NCI-H82 treated with DMSO at 0.1 percent for 48 hours (cell line): ENCODE data around the gene E2F4.

ENCODE experiments used
- DNase-seq: peaks from one replicate; lab custom pipeline; 2025; ENCODE audit not compliant: unreplicated experiment; lab: John Stamatoyannopoulos, UW

Gene E2F4

DNA sequence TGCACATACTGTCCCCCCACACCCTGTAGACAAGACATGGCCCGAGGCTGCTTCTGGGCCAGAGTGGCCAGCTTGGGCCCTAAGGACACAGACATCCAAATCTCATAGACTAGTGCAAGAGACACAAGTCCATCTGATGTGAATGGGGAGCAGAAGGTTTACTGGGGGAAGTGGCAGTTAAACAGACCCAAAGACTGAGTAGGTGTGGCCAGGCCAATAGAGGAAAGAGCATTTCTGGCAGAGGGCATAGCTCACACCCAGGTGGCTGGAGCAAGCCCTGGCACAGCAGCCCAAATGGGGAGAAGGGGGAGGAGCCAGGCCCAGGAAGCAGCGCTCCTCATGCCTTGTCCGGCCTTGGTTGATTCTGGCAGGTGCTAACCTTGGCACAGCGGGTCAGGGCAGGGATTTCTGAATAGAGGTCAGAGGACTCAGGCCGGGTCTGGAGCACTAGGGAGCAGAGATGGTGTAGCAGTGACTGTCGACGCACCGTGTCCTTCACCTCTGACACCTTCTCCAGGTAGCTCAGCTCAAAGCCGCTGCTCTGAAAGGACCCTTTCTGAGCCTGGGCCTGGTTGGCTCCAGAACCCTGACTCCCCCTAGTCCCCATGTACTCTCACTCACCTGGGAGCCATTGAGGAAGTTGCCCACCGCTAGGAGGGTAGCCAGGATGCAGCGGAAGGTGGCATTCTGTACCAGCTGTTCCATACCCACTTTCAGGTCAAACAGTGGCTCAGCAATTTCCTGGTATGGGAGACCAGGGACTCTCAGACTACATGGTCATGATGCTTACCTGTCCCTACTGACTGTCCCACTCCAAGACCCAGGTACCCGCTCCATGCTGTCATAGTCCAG is 39.1 kb downstream of the E2F4 start:
- DNase-seq: no peak

DNA sequence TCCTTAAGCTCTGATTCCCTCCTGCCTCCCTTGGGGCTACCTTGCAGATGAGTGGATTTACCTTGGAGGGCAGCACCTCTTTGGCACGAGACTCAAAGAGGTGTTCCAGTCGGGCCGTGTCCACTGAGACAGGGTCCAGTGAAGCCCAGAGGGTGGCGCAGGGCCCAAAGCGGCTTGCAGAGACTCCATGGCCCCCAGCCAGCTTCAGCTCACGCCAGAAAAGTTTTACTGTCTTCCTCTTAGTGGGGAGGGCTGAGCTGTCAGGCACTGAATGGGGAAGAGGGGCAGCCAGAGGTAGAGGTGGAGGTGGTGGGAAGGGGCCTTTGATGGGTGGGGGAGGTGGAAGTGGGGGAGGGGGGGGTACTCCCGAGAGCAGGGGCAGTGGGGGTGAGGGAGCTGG is 41.6 kb downstream of the E2F4 start:
- no peak for DNase-seq

DNA sequence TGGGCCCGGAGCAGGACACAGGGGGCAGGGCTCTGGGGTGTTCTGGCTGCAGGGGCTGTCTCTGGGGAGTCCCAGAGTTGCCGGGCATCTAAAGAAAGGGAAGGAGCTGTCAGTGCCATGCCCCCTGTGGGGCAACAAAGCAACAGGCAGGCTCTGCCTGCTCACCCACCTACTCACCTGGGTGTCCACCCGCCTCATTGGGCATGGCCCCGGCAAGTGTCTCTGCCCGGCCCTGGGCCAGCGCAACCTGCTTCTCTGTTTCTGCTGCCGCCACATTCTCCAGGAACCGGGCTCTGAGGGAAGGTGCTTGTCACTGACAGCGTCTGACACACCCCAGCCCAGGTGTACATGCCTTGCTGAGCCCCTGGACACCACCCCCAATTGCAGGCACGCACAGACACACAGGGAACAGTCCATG is 42.2 kb downstream of the E2F4 start:
- no peak for DNase-seq

DNA sequence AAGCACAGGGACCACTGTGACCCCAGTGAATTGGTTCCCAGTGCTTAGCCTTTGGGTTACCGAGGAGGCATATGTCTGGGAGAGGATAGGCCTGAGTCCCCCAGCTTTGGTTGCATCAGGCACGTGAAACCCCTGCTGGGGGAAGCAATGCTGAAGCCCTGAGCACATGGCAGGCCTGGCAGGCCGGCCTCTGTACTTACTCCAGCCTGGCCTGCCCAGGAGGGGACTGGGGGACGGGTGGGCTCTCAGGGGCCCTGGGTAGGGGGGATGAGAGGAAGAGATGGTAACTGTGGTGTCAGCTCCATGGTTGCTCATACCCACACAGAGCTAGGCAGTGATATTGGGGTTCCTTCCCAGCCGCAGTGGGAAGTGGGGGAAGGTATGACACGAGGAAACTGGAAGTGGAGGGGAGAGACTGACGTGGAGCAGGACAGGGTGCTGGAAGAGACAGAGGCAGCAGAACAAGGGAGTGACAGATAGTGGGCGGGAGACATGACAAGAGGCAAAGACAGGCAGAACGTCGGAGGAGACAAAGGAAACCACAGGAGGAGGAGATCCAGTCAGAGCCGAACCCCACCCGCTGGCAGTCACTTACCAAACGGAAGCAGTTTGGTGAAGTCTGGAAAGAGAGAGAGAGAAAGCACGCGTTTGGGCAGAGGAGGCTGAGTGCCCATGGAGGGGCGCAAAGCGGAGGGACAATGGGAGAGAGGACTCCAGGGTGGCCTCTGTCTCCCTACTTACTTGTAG is 44.0 kb downstream of the E2F4 start:
- DNase-seq: no peak

GRCh38 chr16:67236563-67237395 is 44.8 kb downstream of the E2F4 start:
- no peak for DNase-seq

DNA sequence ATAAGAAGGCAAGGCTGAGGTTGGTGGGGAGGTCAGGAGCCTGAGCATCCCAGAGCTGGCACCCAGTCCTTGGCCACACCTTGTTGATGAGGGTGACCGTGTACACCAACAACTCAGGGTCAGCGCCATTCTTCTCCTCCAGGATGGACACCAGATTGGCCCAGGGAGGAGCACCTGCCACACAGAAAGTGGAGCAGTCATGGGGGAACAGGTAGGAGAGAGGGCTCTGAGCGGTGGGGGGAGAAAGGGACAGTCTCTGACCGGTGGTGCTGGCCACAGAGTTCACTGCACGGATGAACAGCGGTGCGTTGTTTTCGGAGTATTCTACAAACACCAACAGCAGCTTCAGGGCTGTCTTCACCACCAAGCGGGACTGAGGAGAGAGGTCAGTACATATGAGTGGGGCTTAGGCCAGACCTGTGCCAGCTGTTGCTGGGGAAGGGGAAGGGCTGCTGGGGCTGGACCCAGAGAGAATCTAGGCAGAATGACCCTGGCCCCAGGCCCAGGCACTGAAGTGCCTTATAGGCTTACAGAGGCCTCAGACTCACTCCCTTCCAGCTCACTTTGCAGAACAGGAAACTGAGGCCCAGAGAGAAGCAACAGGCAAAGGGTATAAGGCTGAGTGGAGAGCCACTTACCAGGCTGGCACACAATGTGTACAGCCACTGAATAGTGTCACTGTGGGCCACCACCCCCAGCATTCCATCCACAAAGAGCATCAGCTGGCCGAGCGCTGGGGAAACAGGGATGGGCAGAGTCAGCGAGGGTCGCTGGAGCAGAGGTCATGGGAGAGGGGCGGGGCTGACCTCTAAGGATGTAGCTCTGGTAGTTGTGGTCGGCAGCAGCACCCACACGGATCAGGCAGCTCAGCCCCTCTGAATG is 45.7 kb downstream of the E2F4 start:
- no peak for DNase-seq

GRCh38 chr16:67238278-67238575 is 46.3 kb downstream of the E2F4 start:
- DNase-seq: no peak

DNA sequence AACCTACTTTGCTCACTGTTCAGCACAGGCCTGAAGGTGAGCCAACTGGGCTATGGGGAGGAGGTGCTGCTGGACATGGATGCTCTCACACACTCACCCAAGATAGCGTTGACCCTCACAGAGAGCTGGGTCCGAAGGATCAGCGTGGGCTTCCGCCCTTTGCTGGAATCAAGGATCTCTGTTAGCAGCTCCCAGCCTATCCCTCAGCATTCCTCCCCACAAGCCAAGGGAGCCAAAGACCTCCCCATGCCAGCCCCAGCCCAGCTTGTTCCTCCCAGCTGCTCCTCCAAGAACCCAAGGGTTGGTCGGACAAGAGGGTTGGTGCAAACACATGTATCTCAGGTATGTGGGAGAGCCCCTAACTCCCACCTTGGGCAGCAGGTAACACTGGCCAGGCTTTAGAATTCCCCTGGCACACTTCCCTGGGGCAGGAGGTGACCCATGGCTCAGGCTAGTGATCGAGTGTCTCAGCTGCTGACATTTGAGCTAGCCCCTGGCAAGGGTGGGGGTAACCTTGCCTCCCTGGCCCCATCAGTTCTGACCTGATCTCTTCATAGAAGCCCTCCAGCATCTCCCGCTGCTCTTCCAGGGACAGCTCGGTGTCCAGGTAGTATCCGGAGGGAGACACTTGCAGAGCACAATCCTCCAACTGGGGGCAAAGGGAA is 47.0 kb downstream of the E2F4 start:
- no peak for DNase-seq

DNA sequence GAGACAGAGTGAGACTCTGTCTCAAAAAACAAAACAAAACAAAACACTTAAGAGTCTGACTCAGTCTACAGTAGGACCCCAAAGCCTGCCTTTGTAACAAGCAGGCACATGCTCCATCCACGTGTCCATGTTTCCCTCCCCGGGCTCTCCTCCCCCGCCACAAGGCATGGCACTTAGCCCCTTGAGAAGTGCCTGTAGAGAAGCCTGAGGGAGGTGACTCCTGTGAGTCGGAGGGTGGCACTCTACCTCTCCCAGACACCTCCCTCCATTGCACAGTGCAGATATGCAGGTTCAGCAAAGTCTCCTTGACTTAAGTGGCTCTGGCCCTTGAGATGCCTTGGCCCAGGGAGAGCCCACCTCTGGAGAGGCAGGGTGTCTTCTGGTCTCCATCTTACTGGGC is 48.6 kb downstream of the E2F4 start:
- DNase-seq: no peak

GRCh38 chr16:67241008-67241900 is 49.3 kb downstream of the E2F4 start:
- no peak for DNase-seq

DNA sequence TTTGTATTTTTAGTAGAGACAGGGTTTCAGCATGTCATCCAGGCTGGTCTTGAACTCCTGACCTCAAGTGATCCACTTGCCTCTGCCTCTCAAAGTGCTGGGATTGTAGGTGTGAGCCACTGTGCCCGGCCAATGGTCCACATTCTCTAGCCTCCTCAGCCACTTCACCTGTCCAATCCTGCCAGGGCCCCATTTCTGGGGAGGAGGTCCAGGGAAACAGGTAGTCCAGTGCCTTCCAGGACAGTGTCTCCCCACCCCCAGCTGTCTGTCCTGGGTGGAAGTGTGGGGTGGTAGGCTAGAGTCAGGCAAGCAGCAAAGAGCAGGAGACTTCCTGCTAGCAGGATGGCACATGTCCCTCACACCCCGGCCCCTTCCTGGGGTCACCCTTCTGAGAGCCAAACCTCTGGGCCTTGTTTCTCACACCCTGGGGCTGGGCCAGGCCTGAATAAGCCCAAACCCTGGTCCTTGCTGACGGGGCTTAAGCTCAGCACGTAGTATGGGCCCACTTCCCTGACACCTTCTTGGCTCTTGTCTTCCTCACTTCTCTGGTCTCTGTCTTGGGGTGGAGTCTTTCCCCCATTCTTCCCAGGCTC is 50.3 kb downstream of the E2F4 start:
- DNase-seq: no peak

- DNase-seq: no peak
These were observed 51.5 kb downstream of the E2F4 start for GRCh38 chr16:67243481-67243880.

DNA sequence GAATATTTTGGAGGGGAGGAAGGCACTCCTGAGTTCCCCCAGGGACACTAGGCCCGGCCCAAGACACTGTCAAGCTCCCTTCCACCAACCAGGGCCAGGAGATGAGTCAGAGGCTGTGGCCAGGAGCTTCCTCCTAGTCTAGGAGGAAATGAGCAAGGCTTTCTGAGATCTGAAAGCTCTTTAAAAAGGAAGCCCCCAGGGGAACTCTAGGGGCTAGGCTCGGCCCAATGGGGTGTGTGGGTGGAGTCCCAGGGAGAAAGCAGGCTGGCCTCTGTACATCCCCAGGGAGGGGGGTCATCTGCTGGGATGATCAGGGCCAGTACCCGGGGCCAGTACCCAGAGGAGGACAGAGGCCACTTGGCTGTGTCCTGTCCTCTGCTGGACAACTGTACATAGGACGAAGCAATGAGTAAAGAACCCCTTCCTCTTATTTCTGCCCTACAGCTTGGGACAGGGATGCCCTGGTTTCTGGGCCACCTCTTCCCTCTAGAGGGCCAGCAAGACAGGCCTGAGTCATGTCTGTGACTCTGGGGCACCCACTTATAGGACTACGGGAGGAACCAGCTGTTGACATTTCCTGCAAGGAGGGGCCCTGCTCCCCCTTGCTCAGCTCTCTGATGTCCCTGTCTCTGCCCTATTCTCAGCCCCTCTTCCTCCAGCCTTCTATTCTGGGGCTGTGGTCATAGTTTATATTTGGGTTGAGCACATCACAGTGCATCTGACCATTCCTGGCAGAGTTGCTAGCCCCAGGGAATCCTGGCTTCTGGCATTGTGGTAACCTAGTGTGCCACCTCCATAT is 52.6 kb downstream of the E2F4 start:
- DNase-seq: no peak

- DNase-seq: peak; percentile 17
These were observed 53.2 kb downstream of the E2F4 start for GRCh38 chr16:67245186-67245585.

DNA sequence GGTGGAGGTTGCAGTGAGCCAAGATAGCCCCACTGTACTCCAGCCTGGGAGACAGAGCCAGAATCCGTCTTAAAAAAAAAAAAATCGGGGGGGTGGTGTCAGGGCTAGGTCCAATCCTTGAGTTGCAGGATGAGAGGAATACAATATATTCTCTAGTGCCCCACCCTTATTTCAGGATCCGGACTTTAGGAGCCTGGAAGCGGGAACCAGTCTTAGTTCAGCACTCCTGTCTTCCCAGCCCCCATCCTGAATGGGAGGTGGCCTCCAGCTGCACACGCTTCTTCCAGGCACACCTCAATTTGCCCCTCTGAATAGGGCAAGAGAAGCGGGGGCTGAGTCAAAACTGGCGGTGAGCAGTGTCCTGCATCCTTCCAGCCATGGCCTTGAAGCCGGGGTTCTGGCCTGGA is 53.7 kb downstream of the E2F4 start:
- DNase-seq: no peak

GRCh38 chr16:67246081-67246755 is 54.3 kb downstream of the E2F4 start:
- peak; percentile 65 for DNase-seq

- DNase-seq: no peak
These were observed 54.8 kb downstream of the E2F4 start for GRCh38 chr16:67246756-67247191.
